GM12875 (cell line): Measurements from ENCODE around the gene DCTN1.
A peak's percentile ranks its signal among the peaks of the same experiment; 100 is the strongest.

Source experiments
- H3K4me3 ChIP-seq: one replicate; pipeline ENCODE4 v1.5.1; 2011; ENCODE audit warnings: low read depth, low read length, control low read depth
- TF ChIP-seq, protein P1 (sequence below): IDR thresholded peaks from 2 replicates; pipeline ENCODE4 v1.5.1; 2011; ENCODE audit warnings: low read depth, mild to moderate bottlenecking, control low read depth, inconsistent platforms, low read length, moderate library complexity, borderline replicate concordance; ENCODE audit not compliant: insufficient read depth

The DCTN1 gene

DNA sequence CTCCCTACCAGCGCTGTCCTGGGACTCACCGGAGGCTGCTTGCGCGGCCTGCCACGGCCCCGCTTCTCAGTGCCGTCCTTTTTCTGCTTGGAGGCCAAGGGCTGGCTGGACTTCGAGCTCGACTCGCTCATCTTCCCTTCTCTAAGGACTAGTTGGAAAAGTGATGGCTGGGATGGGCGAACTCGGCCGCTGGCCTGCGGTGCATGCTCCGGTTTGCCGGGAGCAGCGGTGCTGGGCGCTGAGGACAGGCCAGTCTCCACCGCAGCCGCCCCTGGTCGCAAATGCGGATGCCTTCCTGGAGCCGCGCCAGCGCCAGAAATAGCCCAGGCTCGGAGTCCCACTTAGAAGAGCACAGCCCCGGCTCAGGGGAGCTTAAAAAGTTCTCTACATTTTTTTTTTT lies 38.2 kb upstream of the DCTN1 start:
- TF ChIP-seq, protein P1, sequence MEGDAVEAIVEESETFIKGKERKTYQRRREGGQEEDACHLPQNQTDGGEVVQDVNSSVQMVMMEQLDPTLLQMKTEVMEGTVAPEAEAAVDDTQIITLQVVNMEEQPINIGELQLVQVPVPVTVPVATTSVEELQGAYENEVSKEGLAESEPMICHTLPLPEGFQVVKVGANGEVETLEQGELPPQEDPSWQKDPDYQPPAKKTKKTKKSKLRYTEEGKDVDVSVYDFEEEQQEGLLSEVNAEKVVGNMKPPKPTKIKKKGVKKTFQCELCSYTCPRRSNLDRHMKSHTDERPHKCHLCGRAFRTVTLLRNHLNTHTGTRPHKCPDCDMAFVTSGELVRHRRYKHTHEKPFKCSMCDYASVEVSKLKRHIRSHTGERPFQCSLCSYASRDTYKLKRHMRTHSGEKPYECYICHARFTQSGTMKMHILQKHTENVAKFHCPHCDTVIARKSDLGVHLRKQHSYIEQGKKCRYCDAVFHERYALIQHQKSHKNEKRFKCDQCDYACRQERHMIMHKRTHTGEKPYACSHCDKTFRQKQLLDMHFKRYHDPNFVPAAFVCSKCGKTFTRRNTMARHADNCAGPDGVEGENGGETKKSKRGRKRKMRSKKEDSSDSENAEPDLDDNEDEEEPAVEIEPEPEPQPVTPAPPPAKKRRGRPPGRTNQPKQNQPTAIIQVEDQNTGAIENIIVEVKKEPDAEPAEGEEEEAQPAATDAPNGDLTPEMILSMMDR = no peak
- no peak overlapping the region for H3K4me3 ChIP-seq

DNA sequence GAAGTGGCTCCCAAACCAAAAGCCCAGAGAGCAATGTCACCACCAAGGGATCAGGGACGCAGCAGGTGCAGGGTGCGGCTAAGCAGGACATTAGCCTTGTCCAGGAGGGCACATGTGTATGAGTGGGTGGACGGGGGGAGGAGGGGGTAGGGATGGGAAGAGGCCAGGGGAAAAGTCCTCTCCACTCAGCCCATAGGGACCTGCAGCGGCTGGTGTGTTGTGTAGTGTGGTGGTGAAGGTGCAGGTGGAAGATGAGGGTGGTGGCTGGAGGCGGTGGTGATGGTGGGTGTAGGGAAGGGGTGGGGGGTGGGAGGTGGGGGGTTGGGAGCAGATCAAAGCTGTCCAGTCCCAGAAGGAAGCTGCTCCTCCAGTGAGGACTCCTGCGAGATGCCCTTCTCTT lies 37.7 kb upstream of the DCTN1 start:
- TF ChIP-seq, protein P1 = no peak

GRCh38 chr2:74417197-74417596 lies 37.1 kb upstream of the DCTN1 start:
- no peak overlapping the region for H3K4me3 ChIP-seq
- TF ChIP-seq, protein P1 = no peak

More for the DNA sequence above, 37.7 kb upstream of the DCTN1 start:
- H3K4me3 ChIP-seq = no peak overlapping the region

DNA sequence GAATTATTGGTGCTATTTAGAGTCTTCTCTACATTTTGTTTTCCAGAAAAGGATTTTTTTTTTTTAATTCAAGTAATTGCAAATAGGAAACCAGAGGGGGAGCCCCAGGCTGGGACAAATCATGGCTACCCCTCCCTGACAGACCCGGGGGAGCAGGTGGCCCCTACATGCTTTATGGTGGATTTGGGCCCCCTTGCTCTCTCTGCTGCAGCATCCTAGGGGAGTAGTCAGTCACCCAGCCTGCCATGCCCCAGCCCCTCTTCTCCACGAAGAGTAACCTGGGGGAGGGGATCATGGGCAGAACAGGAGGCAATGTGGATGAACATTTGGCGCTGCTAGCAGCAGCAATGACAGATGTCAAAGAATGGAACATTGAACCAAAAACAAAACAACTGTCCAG lies 36.7 kb upstream of the DCTN1 start:
- no peak overlapping the region for H3K4me3 ChIP-seq
- TF ChIP-seq, protein P1 = no peak

DNA sequence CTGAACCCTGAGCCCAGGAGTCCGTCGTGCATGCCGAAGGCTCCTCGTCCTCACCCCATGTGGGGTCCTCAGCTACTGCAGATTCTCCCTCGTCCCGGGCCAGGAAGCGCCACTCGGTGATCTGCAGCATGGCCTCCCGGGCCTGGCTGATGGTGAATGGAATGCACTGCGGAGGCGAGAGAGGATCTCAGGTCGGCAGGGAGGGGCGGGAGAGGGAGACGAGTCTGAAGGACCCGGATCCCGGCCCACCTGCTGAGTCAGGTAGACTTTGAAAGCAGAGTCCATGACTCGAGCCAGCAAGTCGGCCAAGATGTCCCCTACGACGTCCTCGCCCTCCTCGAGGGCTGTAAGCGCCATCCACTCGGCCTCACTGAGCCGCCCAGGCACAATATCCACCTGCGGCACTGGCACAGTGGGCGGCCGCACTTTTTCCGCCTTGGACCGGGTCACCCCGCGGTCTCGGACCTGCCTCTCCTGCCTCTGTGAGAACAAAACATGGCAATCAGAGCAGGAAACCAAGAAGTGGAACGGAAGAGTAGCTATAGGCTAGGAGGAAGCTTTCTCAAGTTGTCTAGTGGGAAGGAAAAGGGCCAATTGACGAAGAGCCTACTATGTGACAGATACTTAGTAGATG lies 35.8 kb upstream of the DCTN1 start:
- H3K4me3 ChIP-seq = no peak overlapping the region
- TF ChIP-seq, protein P1 = no peak

GRCh38 chr2:74414881-74415761 lies 35.0 kb upstream of the DCTN1 start:
- TF ChIP-seq, protein P1 = peak; percentile 22; the same call in 1 of the 2 replicates
- peak overlapping the region; percentile 34 for H3K4me3 ChIP-seq

GRCh38 chr2:74414441-74414840 lies 34.3 kb upstream of the DCTN1 start:
- no peak overlapping the region for H3K4me3 ChIP-seq

More at GRCh38 chr2:74414441-74414840, 34.3 kb upstream of the DCTN1 start:
- TF ChIP-seq, protein P1 = no peak
